ENCODE data around the gene NDE1.

NDE1 gene

GRCh38 chr16:15772579-15773293 lies 122.7 kb downstream of the NDE1 start:
- DNase-seq = no peak

- DNase-seq = no peak
Measured at GRCh38 chr16:15773968-15774367, 123.9 kb downstream of the NDE1 start.

- no peak for DNase-seq
Measured at GRCh38 chr16:15775209-15775608, 125.2 kb downstream of the NDE1 start.

- DNase-seq = no peak
Measured at GRCh38 chr16:15775663-15776304, 125.7 kb downstream of the NDE1 start.
